Lower lobe of right lung (tissue), 2 donors: Measurements from ENCODE around the gene USP28. TPM values are rescaled to one million over a fixed set of nuclear protein-coding genes. Genes with fewer than 3 reads are reported as not detected.

Source experiments
- ATAC-seq, 2 donors: fragments of 200-7000 bp; cut with Tn5 transposase; one replicate each; pipeline ENCODE4 v1.9.1; 2020 to 2022; ENCODE audit warnings: mild to moderate bottlenecking in 2 of 2, moderate library complexity in 2 of 2
- DNase-seq: peaks from one replicate; pipeline ENCODE4 v3.0.0-alpha.2; 2020
- H3K27ac ChIP-seq: fragments of 200-600 bp; one replicate; pipeline ENCODE4 v1.8.0; 2022
- H3K27me3 ChIP-seq: fragments of 200-600 bp; one replicate; pipeline ENCODE4 v1.8.0; 2022; ENCODE audit warnings: low read depth
- H3K36me3 ChIP-seq: fragments of 200-600 bp; one replicate; pipeline ENCODE4 v1.8.0; 2022; ENCODE audit warnings: mild to moderate bottlenecking
- H3K4me1 ChIP-seq: fragments of 200-600 bp; one replicate; pipeline ENCODE4 v1.8.0; 2022
- H3K4me3 ChIP-seq: fragments of 200-600 bp; one replicate; pipeline ENCODE4 v1.8.0; 2022; ENCODE audit warnings: mild to moderate bottlenecking
- H3K9me3 ChIP-seq: fragments of 200-600 bp; one replicate; pipeline ENCODE4 v1.8.0; 2022
- CTCF ChIP-seq: fragments of 200-600 bp; IDR thresholded peaks from one replicate; pipeline ENCODE4 v1.8.0; 2022; ENCODE audit warnings: antibody characterized with exemption, mild to moderate bottlenecking
- intact Hi-C: fragments of 100-400 bp; cut with DNase I; formaldehyde crosslinking; loops from one replicate; pipeline ENCODE4 v1.11.0; 2022
- total RNA-seq: library from RNA; stranded (reverse); fragmentation: NEBNext Ultra II Directional; extraction: Animal tissue kit (Norgen Biotek cat#: 25700); gene quantifications from one replicate; pipeline ENCODE4 v1.2.1, GENCODE V29; 2021
- donor health status: DM: no; HTN: yes; CAD: no; lungs with severe emphysema.

The USP28 gene
- total RNA-seq, 1 donor from 2014 or later = 28.0 TPM

DNA sequence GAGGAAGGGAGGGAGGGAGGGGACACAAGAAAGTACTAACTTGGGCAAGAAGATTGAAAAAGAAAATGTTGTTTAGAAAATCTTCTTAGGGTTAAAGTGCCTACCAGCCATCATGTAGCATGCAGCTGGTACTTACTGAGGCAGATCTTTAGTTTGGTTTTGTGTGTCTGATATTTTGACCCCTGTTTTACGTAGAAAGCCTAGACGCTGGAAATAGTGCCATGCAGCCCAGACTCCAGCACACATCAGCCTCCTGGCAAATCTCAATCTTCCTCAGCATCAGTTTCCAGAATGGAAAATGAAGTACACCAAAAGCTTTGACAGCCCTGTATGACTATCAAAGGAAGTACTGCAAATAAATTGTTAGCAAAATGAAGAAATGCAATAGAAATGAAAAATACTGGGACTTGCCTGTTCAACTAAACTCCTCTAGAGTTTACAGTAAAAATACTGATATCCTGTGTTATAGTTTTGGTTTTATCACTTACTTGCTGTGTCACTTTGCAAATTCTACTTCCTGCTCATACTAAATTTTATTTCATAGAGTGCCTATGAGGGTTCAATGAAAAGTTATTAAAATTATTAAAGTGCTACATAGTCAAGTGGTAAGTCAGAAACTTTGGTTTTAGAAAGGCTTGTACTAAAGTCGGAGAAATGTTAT, 7.4 kb downstream of the USP28 start:
- H3K27me3 ChIP-seq = no peaks in the 10 kb centered on the region
- H3K4me3 ChIP-seq = no peak overlapping the region
- H3K9me3 ChIP-seq = no peaks in the 10 kb centered on the region
- H3K27ac ChIP-seq = no peak overlapping the region
- H3K36me3 ChIP-seq = no peaks in the 10 kb centered on the region
- ATAC-seq (no peak), DNase-seq (no peak)
- intact Hi-C loops = no loop called here
- H3K4me1 ChIP-seq = peaks cover 13% of the 10 kb centered on the region
- TF ChIP-seq CTCF = no peak

DNA sequence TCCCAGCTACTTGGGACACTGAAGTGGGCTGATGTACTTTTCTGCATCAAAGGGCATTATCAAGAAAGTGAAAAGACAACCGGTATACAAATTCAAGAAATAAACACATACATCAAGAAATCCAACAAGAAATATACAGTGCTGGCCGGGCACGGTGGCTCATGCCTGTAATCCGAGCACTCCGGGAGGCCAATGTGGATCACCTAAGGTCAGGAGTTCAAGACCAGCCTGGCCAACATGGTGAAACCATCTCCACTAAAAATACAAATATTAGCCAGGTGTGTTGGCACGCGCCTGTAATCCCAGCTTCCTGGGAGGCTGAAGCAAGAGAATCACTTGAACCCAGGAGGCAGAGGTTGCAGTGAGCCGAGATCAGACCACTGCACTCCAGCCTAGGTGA, 9.5 kb downstream of the USP28 start:
- ATAC-seq = no peak
- DNase-seq = no peak
- H3K4me1 ChIP-seq = no peaks in the 10 kb centered on the region
- H3K36me3 ChIP-seq = no peaks in the 10 kb centered on the region
- intact Hi-C loops = no loop called here
- no peaks in the 10 kb centered on the region for H3K27me3 ChIP-seq
- no peak for TF ChIP-seq CTCF
- no peak overlapping the region for H3K4me3 ChIP-seq
- no peak overlapping the region for H3K27ac ChIP-seq
- H3K9me3 ChIP-seq = no peaks in the 10 kb centered on the region

DNA sequence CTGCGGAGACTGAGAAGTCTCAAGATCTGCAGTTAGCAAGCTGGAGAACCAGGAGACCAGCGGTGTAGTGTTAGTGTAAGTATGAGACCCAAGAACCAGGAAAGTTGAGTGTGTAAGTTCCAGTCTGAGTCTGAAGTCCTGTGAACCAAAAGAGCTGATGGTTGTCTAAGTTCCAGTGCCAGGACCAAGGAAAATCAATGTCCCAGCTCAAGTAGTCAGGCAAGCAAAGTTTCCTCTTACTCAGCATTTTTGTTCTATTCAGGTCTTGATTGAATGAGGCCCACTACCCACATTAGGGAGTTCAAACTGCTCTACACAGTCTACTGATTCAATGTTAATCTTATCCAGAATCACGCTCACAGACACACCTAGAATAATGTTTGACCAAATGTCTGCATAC, 11.0 kb downstream of the USP28 start:
- H3K9me3 ChIP-seq = no peaks in the 10 kb centered on the region

DNA sequence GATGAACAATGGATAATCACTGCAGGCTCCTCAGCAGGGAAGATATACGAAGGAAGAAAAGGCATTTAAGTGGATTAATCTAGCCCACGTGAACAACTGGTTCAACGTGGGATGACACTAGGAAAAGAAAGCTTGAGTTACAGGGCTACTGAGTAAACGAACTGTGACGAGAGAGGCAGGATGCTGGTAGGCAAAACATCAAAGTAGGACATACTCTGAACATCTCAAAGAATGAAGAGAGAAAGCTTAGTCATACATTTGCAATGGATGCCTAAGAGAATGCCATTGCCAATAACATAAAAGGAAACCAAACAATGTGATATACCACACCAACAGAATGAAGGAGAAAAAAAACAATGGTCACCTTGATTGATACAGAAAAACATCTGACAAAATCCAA, 12.9 kb downstream of the USP28 start:
- TF ChIP-seq CTCF = no peak
- no peaks in the 10 kb centered on the region for H3K36me3 ChIP-seq
- H3K9me3 ChIP-seq = no peaks in the 10 kb centered on the region
- no peak overlapping the region for H3K4me3 ChIP-seq
- DNase-seq (no peak), ATAC-seq (no peak)
- intact Hi-C loops = no loop called here
- H3K27ac ChIP-seq = no peak overlapping the region
- no peaks in the 10 kb centered on the region for H3K27me3 ChIP-seq
- H3K4me1 ChIP-seq = peaks cover 6% of the 10 kb centered on the region

More for the DNA sequence above, 11.0 kb downstream of the USP28 start:
- ATAC-seq (no peak), DNase-seq (no peak)
- Histone ChIP-seq H3K4me3 (no peak overlapping the region), H3K27me3 (no peaks in the 10 kb centered on the region), H3K36me3 (no peaks in the 10 kb centered on the region), H3K4me1 (no peaks in the 10 kb centered on the region), H3K27ac (no peak overlapping the region)
- intact Hi-C loops = no loop called here
- no peak for TF ChIP-seq CTCF

DNA sequence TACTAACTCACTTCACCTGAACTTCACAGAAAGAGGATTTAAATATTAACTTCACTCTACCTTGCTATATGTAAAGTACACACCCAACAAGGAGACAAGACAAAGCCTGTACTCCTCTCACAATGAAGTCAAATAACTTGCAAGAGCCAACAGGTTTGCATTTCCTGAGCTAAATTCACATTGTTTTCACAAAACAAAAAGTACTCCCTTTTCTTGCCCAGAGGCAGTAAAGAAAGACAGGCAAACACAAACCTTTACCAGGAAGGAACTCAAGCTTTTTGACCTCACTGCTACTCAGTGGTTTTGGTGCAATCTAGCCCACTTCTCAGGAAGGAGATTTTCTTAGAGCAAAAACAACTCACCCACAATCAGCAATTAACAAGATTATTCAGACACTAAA, 15.7 kb downstream of the USP28 start:
- no peak for ATAC-seq

More for the DNA sequence above, 15.7 kb downstream of the USP28 start:
- TF ChIP-seq CTCF = no peak
- no peak overlapping the region for H3K4me3 ChIP-seq
- no peak overlapping the region for H3K27ac ChIP-seq
- no peaks in the 10 kb centered on the region for H3K27me3 ChIP-seq
- intact Hi-C loops = no loop called here
- DNase-seq = no peak
- no peaks in the 10 kb centered on the region for H3K36me3 ChIP-seq
- peaks cover 9% of the 10 kb centered on the region for H3K4me1 ChIP-seq
- no peaks in the 10 kb centered on the region for H3K9me3 ChIP-seq
